ENCODE measurements around the gene ARHGAP22. TPM values are rescaled to one million over a fixed set of nuclear protein-coding genes. Genes with fewer than 3 reads are reported as not detected.

Gene ARHGAP22
- total RNA-seq, 1 donor from 2014 or later, result 5.2 TPM

GRCh38 chr10:48480397-48481374 lies 124.2 kb downstream of the ARHGAP22 start:
- intact Hi-C loops (cut with DNase I), result no loop called here
- no peak for DNase-seq
- peak; percentile 89 for ATAC-seq (ENCODE audit: poor library complexity)

GRCh38 chr10:48478980-48479811 lies 125.7 kb downstream of the ARHGAP22 start:
- DNase-seq (no peak), ATAC-seq (ENCODE audit: poor library complexity) (no peak)
- intact Hi-C loops (cut with DNase I), result no loop called here

DNA sequence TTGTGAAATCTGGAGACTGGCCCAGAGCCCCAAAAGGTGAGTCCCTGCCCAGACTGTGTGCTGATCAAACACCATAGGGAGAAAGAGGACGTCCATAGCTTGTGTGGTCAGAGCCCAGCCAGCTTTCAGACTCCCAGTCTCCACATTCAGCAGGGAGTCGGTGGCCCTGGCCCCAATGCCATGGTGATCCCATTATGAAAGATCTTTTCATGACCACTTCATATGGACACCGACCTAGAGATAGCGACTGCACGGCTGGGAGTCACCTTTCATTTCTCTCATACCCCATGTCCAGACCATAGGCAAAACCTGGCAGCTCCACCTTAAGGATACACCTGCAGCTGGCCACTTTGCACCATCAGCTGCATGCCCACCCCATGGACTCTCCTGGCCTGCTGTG lies 126.4 kb downstream of the ARHGAP22 start:
- DNase-seq (no peak), ATAC-seq (ENCODE audit: poor library complexity) (no peak)
- intact Hi-C loops (cut with DNase I), result no loop called here

- no peak for DNase-seq
- no peak for ATAC-seq (ENCODE audit: poor library complexity)
- intact Hi-C loops (cut with DNase I), result no loop called here
Observed at GRCh38 chr10:48477616-48478015, 127.3 kb downstream of the ARHGAP22 start.

GRCh38 chr10:48477141-48477540 lies 127.7 kb downstream of the ARHGAP22 start:
- ATAC-seq (ENCODE audit: poor library complexity) (no peak), DNase-seq (no peak)
- intact Hi-C loops (cut with DNase I), result no loop called here

GRCh38 chr10:48476279-48476982 lies 128.4 kb downstream of the ARHGAP22 start:
- ATAC-seq (ENCODE audit: poor library complexity) (no peak), DNase-seq (no peak)
- intact Hi-C loops (cut with DNase I), result no loop called here

- no peak for DNase-seq
- intact Hi-C loops (cut with DNase I), result no loop called here
Observed at GRCh38 chr10:48475943-48476278, 129.0 kb downstream of the ARHGAP22 start.

DNA sequence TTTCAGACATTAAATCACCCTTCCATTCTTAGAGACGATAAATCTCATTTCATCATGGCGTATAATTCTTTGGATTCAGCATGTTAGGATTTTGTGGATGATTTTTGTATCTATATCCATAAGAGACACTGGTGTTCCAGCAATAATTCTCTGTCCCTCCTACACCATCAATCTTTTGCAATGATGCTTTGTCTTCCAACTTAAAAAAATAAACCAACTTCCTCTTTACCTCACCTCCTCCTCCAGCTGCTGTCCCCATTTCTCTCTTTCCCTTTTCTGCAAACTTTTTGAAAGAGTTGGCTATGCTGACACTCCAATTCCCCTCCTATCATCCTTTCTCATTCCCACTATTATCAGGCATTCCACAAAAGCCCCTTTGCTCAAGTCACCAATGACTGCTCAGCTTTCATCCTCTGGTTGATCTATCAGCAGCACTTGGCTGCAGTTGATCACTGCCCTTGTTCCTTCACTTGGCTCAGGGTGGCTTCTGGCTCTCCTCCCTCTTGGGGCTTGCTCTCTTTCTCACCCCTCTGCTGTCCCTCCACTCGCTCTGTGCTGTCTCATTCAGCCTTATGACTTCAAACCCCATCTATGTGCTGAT lies 130.0 kb downstream of the ARHGAP22 start:
- intact Hi-C loops (cut with DNase I), result no loop called here
- ATAC-seq (ENCODE audit: poor library complexity) (no peak), DNase-seq (no peak)

More at GRCh38 chr10:48475943-48476278, 129.0 kb downstream of the ARHGAP22 start:
- no peak for ATAC-seq (ENCODE audit: poor library complexity)

- DNase-seq (no peak), ATAC-seq (ENCODE audit: poor library complexity) (no peak)
- intact Hi-C loops (cut with DNase I), result no loop called here
Observed at GRCh38 chr10:48473704-48474103, 131.2 kb downstream of the ARHGAP22 start.

DNA sequence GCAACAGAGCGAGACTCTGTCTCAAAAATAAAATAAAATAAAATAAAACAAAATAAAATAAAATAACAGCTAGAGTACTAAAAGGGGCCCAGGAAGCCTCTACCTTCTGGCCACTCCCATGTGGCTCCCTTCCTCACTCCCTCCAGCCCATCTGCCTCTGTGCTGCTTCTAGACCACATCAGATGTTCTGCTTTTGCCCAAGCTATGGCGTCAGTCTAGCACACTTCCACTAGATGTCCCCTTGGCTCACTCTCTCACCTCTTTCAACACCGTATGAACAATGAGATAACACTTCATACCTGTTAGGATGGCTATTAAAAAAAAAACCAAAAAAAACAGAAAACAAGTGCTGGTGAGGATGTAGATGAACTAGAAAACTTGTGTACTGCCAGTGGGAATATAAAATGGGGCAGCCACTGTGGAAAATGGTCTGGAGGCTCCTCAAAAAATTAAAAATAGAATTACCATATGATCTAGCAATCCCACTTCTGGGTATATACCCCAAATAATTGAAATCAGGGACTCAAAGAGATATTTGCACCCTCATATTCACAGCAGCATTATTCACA lies 132.3 kb downstream of the ARHGAP22 start:
- intact Hi-C loops (cut with DNase I), result no loop called here
- ATAC-seq (ENCODE audit: poor library complexity), result no peak
- DNase-seq, result no peak

DNA sequence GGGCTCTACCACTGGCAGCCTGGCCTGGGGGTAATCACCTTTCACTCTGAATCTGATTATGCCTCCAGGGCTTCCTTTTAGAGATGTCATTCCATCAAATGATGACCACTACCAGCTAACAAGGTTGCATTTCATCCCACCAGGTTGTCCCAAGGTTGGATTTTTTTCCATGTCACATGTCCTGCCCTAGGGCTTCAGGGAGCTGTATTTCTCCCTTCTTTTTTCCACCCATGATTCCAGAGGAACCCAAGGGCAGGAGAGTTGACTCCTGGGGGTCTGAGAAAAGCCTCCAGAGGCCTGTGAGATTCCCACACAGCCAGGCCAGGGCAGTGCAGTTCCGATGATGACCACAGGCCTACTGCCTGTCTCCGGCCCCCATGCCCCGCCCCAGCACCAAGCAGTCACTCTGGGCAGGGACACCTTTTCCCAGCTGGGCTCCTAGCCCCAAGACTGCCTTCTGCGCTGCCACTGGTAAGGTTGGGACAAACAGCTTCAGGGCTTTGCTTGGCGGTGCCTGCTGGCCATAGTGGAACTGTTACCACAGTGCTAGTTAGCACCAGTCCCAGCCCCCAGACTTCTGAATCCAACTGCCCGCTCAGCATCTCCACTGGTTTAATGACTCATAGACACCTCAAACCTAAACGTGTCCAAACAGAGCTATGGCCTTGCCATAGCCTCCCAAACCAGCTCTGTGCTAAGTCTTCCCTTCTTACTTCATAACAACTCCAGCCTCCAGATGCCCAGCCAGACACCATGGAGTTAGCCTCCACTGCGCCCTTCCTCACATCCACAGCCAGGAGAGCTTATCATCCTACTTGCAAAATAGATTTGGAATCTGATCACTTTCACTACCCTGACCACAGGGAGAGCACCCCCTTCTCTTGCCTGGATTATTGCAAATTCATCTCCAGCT lies 133.7 kb downstream of the ARHGAP22 start:
- no peak for ATAC-seq (ENCODE audit: poor library complexity)
- no peak for DNase-seq
- intact Hi-C loops (cut with DNase I), result no loop called here

DNA sequence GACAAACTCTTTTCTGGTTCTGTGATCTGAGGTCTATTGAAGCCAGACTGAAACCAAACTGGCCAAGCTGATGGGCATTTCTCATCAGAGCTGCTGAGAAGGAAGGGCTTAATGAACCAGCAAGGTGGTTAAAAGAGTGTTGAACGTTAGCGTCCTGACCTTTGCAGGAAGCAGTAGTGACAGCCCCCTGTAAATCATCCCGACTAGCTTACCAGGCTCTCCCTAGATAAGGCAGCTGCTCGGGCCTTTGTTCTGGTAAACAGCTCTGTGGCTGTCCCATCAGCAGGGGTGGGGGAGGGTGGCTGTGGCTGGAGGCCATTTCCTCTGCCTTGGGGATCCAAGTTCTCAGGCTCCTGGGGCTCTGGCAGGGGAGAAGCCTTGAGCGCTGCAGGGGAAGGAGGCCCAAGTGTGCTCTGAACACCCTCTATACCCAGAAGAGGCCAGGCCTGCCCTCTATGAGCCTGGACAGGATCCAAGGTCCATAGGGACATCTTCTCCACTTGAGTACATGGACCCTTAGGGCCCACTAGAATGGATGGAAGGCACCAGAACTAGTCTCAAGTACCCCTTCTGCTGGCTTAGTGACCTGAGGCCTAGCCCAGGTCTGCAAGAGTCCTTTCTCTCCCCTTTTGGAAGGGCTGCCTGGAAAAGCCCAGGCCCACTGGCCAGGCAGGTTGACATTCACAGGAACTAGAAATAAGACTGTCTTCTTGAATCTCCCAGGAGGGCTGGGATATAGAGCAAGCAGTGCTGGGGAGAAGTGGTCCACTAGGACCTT lies 134.6 kb downstream of the ARHGAP22 start:
- DNase-seq, result no peak
- intact Hi-C loops (cut with DNase I), result no loop called here
- no peak for ATAC-seq (ENCODE audit: poor library complexity)

DNA sequence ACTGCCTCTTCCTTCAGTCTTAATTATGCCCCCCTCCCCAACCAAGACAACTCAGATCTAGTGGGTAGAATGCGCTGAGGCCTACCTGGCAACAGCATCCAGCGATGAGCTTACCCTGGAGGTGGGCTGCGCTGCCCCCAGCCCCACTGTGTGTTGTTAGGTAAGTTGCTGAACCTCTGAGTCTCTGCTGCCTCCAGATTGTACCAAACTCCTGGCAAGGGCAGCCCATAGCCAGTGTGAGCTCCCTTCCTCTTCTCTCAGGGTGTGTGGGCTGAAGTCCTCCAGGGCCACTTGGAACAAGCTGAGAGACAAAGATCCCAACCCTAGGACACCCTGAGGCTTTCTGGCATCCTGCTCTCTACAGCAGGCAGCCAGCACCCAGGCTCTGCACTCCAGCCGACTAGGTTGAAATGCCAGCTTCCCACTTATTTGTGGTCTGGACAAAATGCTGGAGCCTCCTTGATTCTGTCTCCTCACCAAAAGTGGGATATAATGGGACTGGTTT lies 135.3 kb downstream of the ARHGAP22 start:
- intact Hi-C loops (cut with DNase I), result no loop called here
- ATAC-seq (ENCODE audit: poor library complexity) (no peak), DNase-seq (no peak)

- ATAC-seq (ENCODE audit: poor library complexity) (no peak), DNase-seq (no peak)
- intact Hi-C loops (cut with DNase I), result no loop called here
Observed at GRCh38 chr10:48468866-48469511, 135.9 kb downstream of the ARHGAP22 start.

DNA sequence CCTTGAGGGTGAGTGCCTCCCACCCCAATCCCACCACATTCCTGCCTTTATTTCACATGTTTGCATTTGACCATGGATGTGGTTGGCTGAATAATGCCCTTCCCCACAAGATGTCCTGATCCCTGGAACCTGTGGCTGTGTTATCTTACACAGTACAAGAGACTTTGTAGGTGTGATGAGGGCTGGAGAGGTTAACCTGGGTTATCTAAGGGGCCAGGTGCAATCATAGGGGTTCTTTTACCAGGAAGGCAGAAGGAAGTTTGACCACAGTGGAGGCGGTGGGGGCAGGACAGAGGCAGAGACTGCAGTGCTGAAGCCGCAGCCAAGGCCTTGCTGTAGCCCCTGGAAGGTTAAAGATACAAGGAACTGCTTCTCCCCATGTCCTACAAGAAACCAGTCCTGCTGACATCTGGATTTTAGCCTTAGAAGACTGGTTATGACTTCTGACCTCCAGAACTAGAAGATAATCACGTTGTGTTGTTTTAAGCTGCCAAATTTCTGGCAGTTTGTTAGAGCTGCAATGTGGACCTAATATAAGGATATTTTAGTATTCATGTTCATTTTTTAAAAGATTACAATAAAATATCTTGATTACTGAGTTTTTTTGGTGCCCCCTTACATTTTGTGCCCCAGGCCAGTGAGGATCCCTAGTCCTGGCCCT lies 136.6 kb downstream of the ARHGAP22 start:
- intact Hi-C loops (cut with DNase I), result no loop called here
- DNase-seq (no peak), ATAC-seq (ENCODE audit: poor library complexity) (no peak)

DNA sequence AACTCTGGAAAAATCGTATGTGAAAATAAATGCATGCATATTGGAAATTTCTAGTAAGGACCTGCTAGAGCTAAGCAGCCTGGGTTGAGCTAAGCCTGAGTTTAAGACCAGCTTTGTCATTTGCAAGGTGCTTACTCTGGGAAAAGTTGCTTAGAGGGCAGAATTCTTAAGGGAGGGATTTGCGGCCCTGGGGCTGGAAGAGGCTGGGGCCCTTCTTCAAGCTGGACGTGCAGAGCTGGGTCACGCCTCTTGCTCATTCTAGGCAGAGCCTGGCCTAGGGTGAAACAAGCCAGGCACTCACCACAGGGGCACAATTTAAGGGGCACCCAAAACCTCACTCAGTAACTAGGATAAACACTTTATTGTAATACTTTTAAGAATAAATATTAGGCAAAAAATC lies 137.2 kb downstream of the ARHGAP22 start:
- intact Hi-C loops (cut with DNase I), result no loop called here
- no peak for ATAC-seq (ENCODE audit: poor library complexity)
- no peak for DNase-seq

Data from Right ventricle myocardium superior (tissue), 1 donor.